ENCODE results near the gene ERCC3. TPM values are rescaled to one million over a fixed set of nuclear protein-coding genes. Genes with fewer than 3 reads are reported as not detected.
"Not testable (repeated sequence)": the region's sequence is repeated elsewhere in the genome, so short reads cannot be mapped to it uniquely, and the experiment has no call there.

Gene ERCC3
- total RNA-seq, 1 donor from 2014 or later, result 40.1 TPM

- no peak for DNase-seq (ENCODE audit: low read depth)
- H3K4me3 ChIP-seq (ENCODE audit: low read depth, low read length), result no peak overlapping the region
- TF ChIP-seq CTCF (conservative IDR thresholded peaks at IDR 0.05; ENCODE audit: low read depth, low read length), result no peak
These were observed 65.8 kb downstream of the ERCC3 start for GRCh38 chr2:127228102-127228501.

- not testable (repeated sequence) for DNase-seq (ENCODE audit: low read depth); H3K4me3 ChIP-seq (ENCODE audit: low read depth, low read length)
These were observed 66.7 kb downstream of the ERCC3 start for GRCh38 chr2:127227264-127227660.

- no peak overlapping the region for H3K4me3 ChIP-seq (ENCODE audit: low read depth, low read length)
- TF ChIP-seq CTCF (conservative IDR thresholded peaks at IDR 0.05; ENCODE audit: low read depth, low read length), result no peak
- peak; percentile 40 for DNase-seq (ENCODE audit: low read depth)
These were observed 67.3 kb downstream of the ERCC3 start for GRCh38 chr2:127226520-127227263.

- TF ChIP-seq CTCF (conservative IDR thresholded peaks at IDR 0.05; ENCODE audit: low read depth, low read length), result no peak
- no peak overlapping the region for H3K4me3 ChIP-seq (ENCODE audit: low read depth, low read length)
- DNase-seq (ENCODE audit: low read depth), result no peak
These were observed 67.8 kb downstream of the ERCC3 start for GRCh38 chr2:127226132-127226519.

- no peak for DNase-seq (ENCODE audit: low read depth)
- no peak overlapping the region for H3K4me3 ChIP-seq (ENCODE audit: low read depth, low read length)
- no peak for TF ChIP-seq CTCF (conservative IDR thresholded peaks at IDR 0.05; ENCODE audit: low read depth, low read length)
These were observed 68.6 kb downstream of the ERCC3 start for GRCh38 chr2:127225186-127225960.

- not testable (repeated sequence) for H3K4me3 ChIP-seq (ENCODE audit: low read depth, low read length); DNase-seq (ENCODE audit: low read depth)
These were observed 69.8 kb downstream of the ERCC3 start for GRCh38 chr2:127224135-127224534.

- DNase-seq (ENCODE audit: low read depth), result no peak
- H3K4me3 ChIP-seq (ENCODE audit: low read depth, low read length), result peak overlapping the region; percentile 54
- TF ChIP-seq CTCF (conservative IDR thresholded peaks at IDR 0.05; ENCODE audit: low read depth, low read length), result no peak
These were observed 73.0 kb downstream of the ERCC3 start for GRCh38 chr2:127220768-127221527.

All from epithelial cell of proximal tubule (primary cell).